Keratinocyte (primary cell): ENCODE data around the gene DPP7. TPM values are rescaled to one million over a fixed set of nuclear protein-coding genes. Genes with fewer than 3 reads are reported as not detected.
"Not testable (repeated sequence)": the region's sequence is repeated elsewhere in the genome, so short reads cannot be mapped to it uniquely, and the experiment has no call there.

ENCODE experiments used
- DNase-seq: peaks from one replicate; pipeline ENCODE4 v3.0.0-alpha.2; 2011; ENCODE audit warnings: low read depth, missing footprints, low spot score
- FAIRE-seq: peaks from 2 replicates; lab custom pipeline; 2011; peaks lifted over from hg19 to GRCh38; lab: Jason Lieb, UNC
- H2AFZ ChIP-seq: 2 replicates; pipeline ENCODE4 v1.6.0; 2012; ENCODE audit warnings: low read length, control low read depth, inconsistent platforms; ENCODE audit not compliant: control insufficient read depth
- H3K27ac ChIP-seq: 2 replicates; pipeline ENCODE4 v1.5.1; 2011; ENCODE audit warnings: low read length; ENCODE audit not compliant: control insufficient read depth, insufficient read depth
- H3K27me3 ChIP-seq: 3 replicates; pipeline ENCODE4 v1.6.0; 2011; ENCODE audit warnings: low read length; ENCODE audit not compliant: control insufficient read depth, insufficient read depth; ENCODE audit errors: extremely low read depth
- H3K36me3 ChIP-seq, 2 experiments: 2 replicates in 1 of 2; 3 replicates in 1 of 2; pipeline ENCODE4 v1.5.1; 2011; ENCODE audit warnings: low read length in 2 of 2, mild to moderate bottlenecking in 1 of 2; ENCODE audit not compliant: control insufficient read depth in 2 of 2, insufficient read depth in 2 of 2; ENCODE audit errors: extremely low read depth in 1 of 2
- H3K4me1 ChIP-seq: 3 replicates; pipeline ENCODE4 v1.5.1; 2011; ENCODE audit warnings: low read length; ENCODE audit not compliant: control insufficient read depth, insufficient read depth; ENCODE audit errors: extremely low read depth
- H3K4me2 ChIP-seq: 3 replicates; pipeline ENCODE4 v1.6.0; 2011; ENCODE audit warnings: low read depth, low read length; ENCODE audit not compliant: control insufficient read depth, insufficient read depth; ENCODE audit errors: extremely low read depth
- H3K4me3 ChIP-seq, 3 experiments: fragments of 200-600 bp in 1 of 3; sonication (generic) in 1 of 3; 2 replicates in 2 of 3; 3 replicates in 1 of 3; pipeline ENCODE4 v1.5.1; 2011 to 2016; ENCODE audit warnings: low read length in 3 of 3, mild to moderate bottlenecking in 3 of 3, control low read depth in 2 of 3, inconsistent platforms in 1 of 3, low read depth in 1 of 3, mixed read lengths in 1 of 3, mixed run types in 1 of 3, moderate library complexity in 1 of 3; ENCODE audit not compliant: control insufficient read depth in 2 of 3, insufficient read depth in 2 of 3; ENCODE audit errors: extremely low read depth in 1 of 3
- H3K79me2 ChIP-seq: 2 replicates; pipeline ENCODE4 v1.6.0; 2012; ENCODE audit warnings: low read length; ENCODE audit not compliant: control insufficient read depth, insufficient read depth
- H3K9ac ChIP-seq: 3 replicates; pipeline ENCODE4 v1.6.0; 2011; ENCODE audit warnings: low read length; ENCODE audit not compliant: control insufficient read depth, insufficient read depth; ENCODE audit errors: extremely low read depth
- H3K9me1 ChIP-seq: 3 replicates; pipeline ENCODE4 v1.6.0; 2011; ENCODE audit warnings: low read length; ENCODE audit not compliant: control insufficient read depth, insufficient read depth; ENCODE audit errors: extremely low read depth
- H3K9me3 ChIP-seq: 2 replicates; pipeline ENCODE4 v1.5.1; 2012; ENCODE audit warnings: low read depth, low read length; ENCODE audit not compliant: control insufficient read depth
- H4K20me1 ChIP-seq: 3 replicates; pipeline ENCODE4 v1.6.0; 2011; ENCODE audit warnings: low read length; ENCODE audit not compliant: control insufficient read depth, insufficient read depth; ENCODE audit errors: extremely low read depth
- EZH2 ChIP-seq: IDR thresholded peaks from one replicate; pipeline ENCODE4 v1.6.1; 2012; ENCODE audit warnings: inconsistent platforms, mild to moderate bottlenecking, low read length, moderate library complexity
- dilution Hi-C: fragments of 300-500 bp; cut with MboI; formaldehyde crosslinking; loops from one replicate; pipeline ENCODE4 v1.7.0; 2020; ENCODE audit warnings: low sequenced_read_pairs; ENCODE audit not compliant: extremely low pct_ligation_motif_present
- polyA plus RNA-seq, 5 experiments: library from polyadenylated mRNA; depleted of rRNA in 3 of 5; stranded (reverse) in 3 of 5; stranded (forward) in 1 of 5; unstranded in 1 of 5; fragments of >200 nt; gene quantifications; 1 replicate in 1 of 5; 2 replicates in 3 of 5; 3 replicates in 1 of 5; pipeline versions ENCODE4 v1.2.1 to v1.2.3, GENCODE V29; 2011 to 2012; ENCODE audit warnings: missing spikeins in 2 of 5, low read depth in 1 of 5, low replicate concordance in 1 of 5
- TF ChIP-seq, protein P1 (sequence below), 3 experiments: IDR thresholded peaks in 1 of 3; conservative IDR thresholded peaks in 1 of 3; optimal IDR thresholded peaks in 1 of 3; 2 replicates in 2 of 3; 3 replicates in 1 of 3; pipeline versions ENCODE3 to v1.5.1; 2011; ENCODE audit warnings: low read length in 3 of 3, mild to moderate bottlenecking in 3 of 3, moderate library complexity in 2 of 3, control low read depth in 1 of 3, inconsistent platforms in 1 of 3; ENCODE audit not compliant: insufficient read depth in 2 of 3; ENCODE audit errors: extremely low read depth in 1 of 3

DPP7 gene
- polyA plus RNA-seq, 1 donor (not counting 4 experiments of a cell fraction or from before 2014, with no cell fraction given): 35.3 TPM

DNA sequence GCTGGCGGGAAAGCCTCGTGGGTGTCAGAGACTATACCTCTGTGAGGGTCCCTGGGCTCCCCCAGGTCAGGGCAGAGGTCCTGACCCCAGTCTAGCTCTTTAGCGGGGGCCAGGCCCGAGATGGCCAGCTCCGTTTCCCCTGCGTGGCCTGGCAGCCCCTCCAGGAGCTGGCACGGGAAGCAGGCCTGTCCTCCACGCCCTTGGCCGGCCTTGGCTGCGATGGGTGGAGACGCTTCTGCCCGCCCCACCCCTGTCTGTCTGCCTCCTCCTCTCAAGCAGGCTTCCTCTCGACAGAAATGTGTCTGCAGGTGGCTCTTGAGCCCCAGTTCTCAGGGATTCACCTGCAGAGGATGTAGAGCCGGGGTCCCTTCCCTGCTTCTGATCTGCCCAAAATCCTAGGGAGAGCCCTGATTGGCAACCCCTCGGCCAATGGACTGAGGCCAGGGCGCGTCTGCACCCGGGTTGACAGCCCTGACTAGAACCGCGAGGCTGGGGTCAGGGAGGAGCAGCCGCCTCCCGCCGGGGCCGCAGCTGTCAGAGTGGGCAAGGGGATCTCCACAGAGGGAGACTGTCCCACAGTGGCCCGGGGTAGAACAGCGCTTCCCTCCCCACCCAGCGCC is 21.8 kb upstream of the DPP7 start:
- Histone ChIP-seq H3K27me3 (peaks cover 57% of the 10 kb centered on the region), H3K4me1 (no peaks in the 10 kb centered on the region)
- no peak for DNase-seq

DNA sequence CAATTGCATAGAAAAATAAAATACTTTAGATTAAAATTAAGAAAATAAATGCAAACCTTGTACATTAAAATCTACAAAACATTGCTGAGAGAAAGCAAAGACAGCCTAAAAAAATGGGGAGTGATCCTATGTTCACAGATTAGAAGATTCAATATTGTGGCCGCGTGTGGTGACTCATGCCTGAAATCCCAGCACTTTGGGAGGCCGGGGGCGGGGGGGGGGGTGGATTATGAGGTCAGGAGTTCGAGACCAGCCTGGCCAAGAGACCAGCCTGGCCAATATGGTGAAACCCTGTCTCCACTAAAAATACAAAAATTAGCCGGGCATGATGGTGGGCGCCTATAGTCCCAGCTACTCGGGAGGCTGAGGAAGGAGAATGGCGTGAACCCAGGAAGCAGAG is 20.6 kb upstream of the DPP7 start:
- H3K9ac ChIP-seq, H3K79me2 ChIP-seq, H3K9me1 ChIP-seq, H3K4me2 ChIP-seq, FAIRE-seq, H3K4me3 ChIP-seq, DNase-seq, dilution Hi-C loops, H3K36me3 ChIP-seq, H2AFZ ChIP-seq, H3K4me1 ChIP-seq, H3K27ac ChIP-seq, H4K20me1 ChIP-seq, H3K9me3 ChIP-seq: not testable (repeated sequence)
- peaks cover 45% of the 10 kb centered on the region for H3K27me3 ChIP-seq

More for the DNA sequence above, 21.8 kb upstream of the DPP7 start:
- Histone ChIP-seq H3K27ac (no peak overlapping the region), H3K4me2 (no peak overlapping the region), H3K9me3 (no peaks in the 10 kb centered on the region), H3K79me2 (no peaks in the 10 kb centered on the region), H2AFZ (no peak overlapping the region), H3K36me3 (no peaks in the 10 kb centered on the region), H3K9me1 (no peaks in the 10 kb centered on the region), H3K9ac (no peak overlapping the region), H4K20me1 (no peaks in the 10 kb centered on the region), H3K4me3 (no peak overlapping the region)
- dilution Hi-C loops: no loop called here
- no peak for FAIRE-seq
- TF ChIP-seq, protein P1, sequence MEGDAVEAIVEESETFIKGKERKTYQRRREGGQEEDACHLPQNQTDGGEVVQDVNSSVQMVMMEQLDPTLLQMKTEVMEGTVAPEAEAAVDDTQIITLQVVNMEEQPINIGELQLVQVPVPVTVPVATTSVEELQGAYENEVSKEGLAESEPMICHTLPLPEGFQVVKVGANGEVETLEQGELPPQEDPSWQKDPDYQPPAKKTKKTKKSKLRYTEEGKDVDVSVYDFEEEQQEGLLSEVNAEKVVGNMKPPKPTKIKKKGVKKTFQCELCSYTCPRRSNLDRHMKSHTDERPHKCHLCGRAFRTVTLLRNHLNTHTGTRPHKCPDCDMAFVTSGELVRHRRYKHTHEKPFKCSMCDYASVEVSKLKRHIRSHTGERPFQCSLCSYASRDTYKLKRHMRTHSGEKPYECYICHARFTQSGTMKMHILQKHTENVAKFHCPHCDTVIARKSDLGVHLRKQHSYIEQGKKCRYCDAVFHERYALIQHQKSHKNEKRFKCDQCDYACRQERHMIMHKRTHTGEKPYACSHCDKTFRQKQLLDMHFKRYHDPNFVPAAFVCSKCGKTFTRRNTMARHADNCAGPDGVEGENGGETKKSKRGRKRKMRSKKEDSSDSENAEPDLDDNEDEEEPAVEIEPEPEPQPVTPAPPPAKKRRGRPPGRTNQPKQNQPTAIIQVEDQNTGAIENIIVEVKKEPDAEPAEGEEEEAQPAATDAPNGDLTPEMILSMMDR (optimal IDR thresholded peaks at IDR 0.05 in 1 of 3, IDR thresholded peaks at IDR 0.05 in 1 of 3, conservative IDR thresholded peaks at IDR 0.05 in 1 of 3; ENCODE audit: extremely low read depth in 1 of 3, insufficient read depth in 2 of 3, low read length in 3 of 3): no peak
- peak; percentile 36 for TF ChIP-seq EZH2

DNA sequence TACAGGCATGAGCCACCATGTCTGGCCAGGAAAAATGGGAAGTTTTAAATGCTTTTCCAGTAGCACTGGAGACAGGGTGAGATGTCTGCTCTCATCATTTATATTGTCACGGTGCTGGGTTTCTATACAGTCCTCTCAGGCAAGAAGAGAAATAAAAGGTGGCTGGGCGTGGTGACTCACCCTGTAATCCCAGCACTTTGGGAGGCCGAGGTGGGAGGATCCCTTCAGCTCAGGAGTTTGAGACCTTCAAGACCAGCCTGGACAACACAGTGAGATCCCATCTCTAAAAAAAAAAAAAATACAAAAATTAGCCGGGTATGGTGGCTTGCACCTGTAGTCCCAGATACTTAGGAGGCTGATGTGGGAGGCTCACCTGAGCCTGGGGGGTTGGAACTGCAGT is 19.7 kb upstream of the DPP7 start:
- Histone ChIP-seq H3K4me3 (no peak overlapping the region), H4K20me1 (no peaks in the 10 kb centered on the region), H3K9me3 (no peaks in the 10 kb centered on the region), H3K27me3 (peaks cover 36% of the 10 kb centered on the region), H3K9ac (no peak overlapping the region), H3K9me1 (no peaks in the 10 kb centered on the region), H3K36me3 (no peaks in the 10 kb centered on the region), H3K79me2 (peaks cover 3% of the 10 kb centered on the region), H3K4me1 (peaks cover 3% of the 10 kb centered on the region), H3K27ac (no peak overlapping the region), H3K4me2 (no peak overlapping the region), H2AFZ (no peak overlapping the region)
- dilution Hi-C loops: no loop called here
- FAIRE-seq (no peak), DNase-seq (no peak)
- TF ChIP-seq EZH2: no peak
- TF ChIP-seq, protein P1 (optimal IDR thresholded peaks at IDR 0.05 in 1 of 3, IDR thresholded peaks at IDR 0.05 in 1 of 3, conservative IDR thresholded peaks at IDR 0.05 in 1 of 3; ENCODE audit: extremely low read depth in 1 of 3, insufficient read depth in 2 of 3, low read length in 3 of 3): no peak
